Measurements from ENCODE around the gene NME7.

GRCh38 chr1:169363046-169363730, 4.4 kb downstream of the NME7 start:
- no peak for TF ChIP-seq EP300 (IDR thresholded peaks at IDR 0.05; ENCODE audit: low read depth)
- TF ChIP-seq CTCF (IDR thresholded peaks at IDR 0.05), result no peak
- no peak for TF ChIP-seq POLR2A (IDR thresholded peaks at IDR 0.05)
